HepG2 (cell line): ENCODE results near the gene LMX1B. TPM values are rescaled to one million over a fixed set of nuclear protein-coding genes. Genes with fewer than 3 reads are reported as not detected.

ENCODE experiments used
- ATAC-seq: fragments of 200-7000 bp; cut with Tn5 transposase; 3 replicates; pipeline ENCODE4 v1.9.1; 2020; ENCODE audit warnings: mild to moderate bottlenecking, moderate library complexity
- BruUV-seq: library from RNA; stranded (reverse); fragments of 400-500 nt; replicated peaks from 2 replicates; lab custom pipeline; 2021; lab: Mats Ljungman, UMichigan
- CTCF ChIA-PET: fragments of 300-600 bp; formaldehyde crosslinking; extraction: SDS; loops from one replicate; lab custom pipeline; 2021; ENCODE audit warnings: low total read pairs, inconsistent platforms, low intra/inter-chr PET ratio; lab: Yijun Ruan, JAX
- POLR2A ChIA-PET: fragments of 350-600 bp; sonication (Branson Sonifier 250); formaldehyde crosslinking; loops from one replicate; lab custom pipeline; 2020; ENCODE audit warnings: antibody characterized with exemption, inconsistent platforms; lab: Yijun Ruan, JAX
- DNase-seq: peaks from one replicate; pipeline ENCODE4 v3.0.0-alpha.2; 2015; ENCODE audit warnings: low spot score
- FAIRE-seq: peaks from 3 replicates; lab custom pipeline; 2011; peaks lifted over from hg19 to GRCh38; lab: Jason Lieb, UNC
- H2AFZ ChIP-seq: one replicate; pipeline ENCODE4 v1.6.1; 2011; ENCODE audit warnings: low read length, inconsistent platforms
- H3K27ac ChIP-seq: fragments of 300-600 bp; 3 replicates; pipeline ENCODE4 v1.8.0; 2011; ENCODE audit warnings: mixed run types, mild to moderate bottlenecking, mixed read lengths, low read length, inconsistent platforms; ENCODE audit not compliant: insufficient read depth; ENCODE audit errors: extremely low read length
- H3K27me3 ChIP-seq, 2 experiments: fragments of 200-600 bp in 1 of 2; 2 replicates in 1 of 2; 3 replicates in 1 of 2; pipeline versions ENCODE4 v1.6.0 to v1.8.0; 2011; ENCODE audit warnings: low read length in 2 of 2, mild to moderate bottlenecking in 2 of 2, moderate library complexity in 2 of 2, inconsistent platforms in 1 of 2; ENCODE audit not compliant: insufficient read depth in 2 of 2, control insufficient read depth in 1 of 2
- H3K36me3 ChIP-seq, 2 experiments: fragments of 200-600 bp in 1 of 2; replicated peaks in 1 of 2; 2 replicates in 1 of 2; 3 replicates in 1 of 2; pipeline versions ENCODE4 v1.5.1 to v1.8.0; 2011; ENCODE audit warnings: low read length in 2 of 2, inconsistent platforms in 1 of 2; ENCODE audit not compliant: insufficient read depth in 2 of 2, control insufficient read depth in 1 of 2
- H3K4me1 ChIP-seq: 2 replicates; pipeline ENCODE4 v1.5.1; 2012; ENCODE audit warnings: low read length, inconsistent platforms; ENCODE audit not compliant: insufficient read depth
- H3K4me2 ChIP-seq: 2 replicates; pipeline ENCODE4 v1.6.0; 2011; ENCODE audit warnings: low read depth, low read length, inconsistent platforms
- H3K4me3 ChIP-seq, 3 experiments: fragments of 200-600 bp in 1 of 3; sonication (generic), shearing (Covaris generic) in 1 of 3; replicated peaks in 1 of 3; 2 replicates each; pipeline ENCODE4 v1.5.1; 2011 to 2016; ENCODE audit warnings: low read length in 3 of 3, inconsistent platforms in 2 of 3, low read depth in 2 of 3, mild to moderate bottlenecking in 2 of 3, control low read depth in 1 of 3, mixed read lengths in 1 of 3; ENCODE audit not compliant: insufficient read depth in 1 of 3
- H3K79me2 ChIP-seq: one replicate; pipeline ENCODE4 v1.6.1; 2011; ENCODE audit warnings: low read length, inconsistent platforms; ENCODE audit not compliant: insufficient read depth
- H3K9ac ChIP-seq: 2 replicates; pipeline ENCODE4 v1.6.0; 2011; ENCODE audit warnings: mild to moderate bottlenecking, low read depth, low read length, inconsistent platforms; ENCODE audit not compliant: insufficient read depth
- H3K9me3 ChIP-seq: 2 replicates; pipeline ENCODE4 v1.5.1; 2012; ENCODE audit warnings: mild to moderate bottlenecking, low read length
- H4K20me1 ChIP-seq: 2 replicates; pipeline ENCODE4 v1.6.0; 2011; ENCODE audit warnings: inconsistent platforms, mild to moderate bottlenecking, low read length, moderate library complexity; ENCODE audit not compliant: insufficient read depth
- ASH2L ChIP-seq: fragments of 300-600, 200-600 bp; sonication (generic); IDR thresholded peaks from 2 replicates; pipeline ENCODE4 v1.7.0; 2017; ENCODE audit warnings: low read depth, mild to moderate bottlenecking, moderate library complexity, mixed read lengths, low read length; ENCODE audit not compliant: insufficient read length
- ATF7 ChIP-seq, 2 experiments: fragments of 450-650 bp in 1 of 2; sonication (generic) in 1 of 2; formaldehyde crosslinking in 1 of 2; IDR thresholded peaks; 2 replicates each; pipeline versions ENCODE4 v1.4.0 to v1.6.1; 2016 to 2020; ENCODE audit warnings: antibody characterized with exemption in 1 of 2, mild to moderate bottlenecking in 1 of 2, missing genetic modification reagents in 1 of 2
- ERF ChIP-seq: IDR thresholded peaks from 2 replicates; pipeline ENCODE4 v1.6.1; 2018; ENCODE audit warnings: missing biosample characterization, missing genetic modification reagents
- HHEX ChIP-seq: IDR thresholded peaks from 2 replicates; pipeline ENCODE4 v1.6.1; 2016; ENCODE audit warnings: control low read depth
- MAFG ChIP-seq: sonication (generic); formaldehyde crosslinking; IDR thresholded peaks from 2 replicates; pipeline ENCODE4 v1.5.1; 2020; ENCODE audit warnings: mild to moderate bottlenecking, missing genetic modification reagents
- NR2F2 ChIP-seq: IDR thresholded peaks from 2 replicates; pipeline ENCODE4 v1.6.1; 2012; ENCODE audit warnings: low read depth, inconsistent platforms, borderline replicate concordance
- SUZ12 ChIP-seq: fragments of 150-350 bp; IDR thresholded peaks from 2 replicates; pipeline ENCODE4 v1.6.1; 2014; ENCODE audit warnings: low read depth, low read length
- TBP ChIP-seq: sonication (generic); formaldehyde crosslinking; IDR thresholded peaks from 2 replicates; pipeline ENCODE4 v1.5.0; 2020; ENCODE audit warnings: missing genetic modification reagents
- ZBTB1 ChIP-seq: sonication (generic); formaldehyde crosslinking; IDR thresholded peaks from 2 replicates; pipeline ENCODE4 v1.4.0; 2020; ENCODE audit warnings: missing genetic modification reagents, borderline replicate concordance
- ZFX ChIP-seq: sonication (generic); formaldehyde crosslinking; IDR thresholded peaks from 2 replicates; pipeline ENCODE4 v1.4.0; 2020; ENCODE audit warnings: mild to moderate bottlenecking, low read depth, missing genetic modification reagents, moderate library complexity
- ZNF747 ChIP-seq: sonication (generic); formaldehyde crosslinking; IDR thresholded peaks from 2 replicates; pipeline ENCODE4 v1.8.1; 2023; ENCODE audit warnings: missing genetic modification reagents, mild to moderate bottlenecking, borderline replicate concordance
- ZSCAN20 ChIP-seq: sonication (generic); formaldehyde crosslinking; IDR thresholded peaks from 2 replicates; pipeline ENCODE4 v1.4.0; 2020; ENCODE audit warnings: missing genetic modification reagents, mild to moderate bottlenecking, borderline replicate concordance
- WGBS: methylation state at CpG from one replicate; pipeline ENCODE4 v1.1.6; 2017; ENCODE audit warnings: low lambda C conversion rate; 5-methylcytosine and 5-hydroxymethylcytosine counted together
- in situ Hi-C: cut with HindIII; loops from 2 replicates; pipeline ENCODE4 v1.10.0; 2017; ENCODE audit warnings: low pct_unique_long_range_greater_than_20kb; ENCODE audit not compliant: extremely low pct_ligation_motif_present
- intact Hi-C: fragments of 100-400 bp; cut with micrococcal nuclease; formaldehyde crosslinking; loops from one replicate; pipeline ENCODE4 v1.10.0; 2022; ENCODE audit not compliant: unreplicated experiment
- polyA plus RNA-seq, 8 experiments: library from polyadenylated mRNA; depleted of rRNA in 3 of 8; stranded (reverse) in 7 of 8; unstranded in 1 of 8; fragments of >200 nt; fragmentation: Illumina TruSeq in 4 of 8; extraction: Trizol in 4 of 8; gene quantifications; 2 replicates each; pipeline versions ENCODE4 v1.2.1 to v1.2.3, GENCODE V29; 2011 to 2016; ENCODE audit warnings: low read depth in 4 of 8, missing spikeins in 1 of 8, mixed read lengths in 1 of 8; ENCODE audit not compliant: insufficient read depth in 1 of 8
- total RNA-seq, 5 experiments: library from RNA; depleted of rRNA; stranded (reverse); fragments of >200 nt; fragmentation: Illumina TruSeq; extraction: Trizol; gene quantifications; 2 replicates each; pipeline ENCODE4 v1.2.3, GENCODE V29; 2016; ENCODE audit warnings: low read depth in 1 of 5
- TF ChIP-seq, protein P1 (sequence below): sonication (generic); IDR thresholded peaks from 2 replicates; pipeline ENCODE4 v1.6.1; 2016; ENCODE audit warnings: low read depth, borderline replicate concordance
- TF ChIP-seq, protein P2 (sequence below): sonication (generic); formaldehyde crosslinking; IDR thresholded peaks from 2 replicates; pipeline ENCODE4 v1.4.0; 2020; ENCODE audit warnings: missing genetic modification reagents, mild to moderate bottlenecking, borderline replicate concordance

LMX1B gene
- total and polyA plus RNA-seq, 2 of the 13 experiments (the other 11 are each of a cell fraction or from before 2014, with no cell fraction given): not detected

DNA sequence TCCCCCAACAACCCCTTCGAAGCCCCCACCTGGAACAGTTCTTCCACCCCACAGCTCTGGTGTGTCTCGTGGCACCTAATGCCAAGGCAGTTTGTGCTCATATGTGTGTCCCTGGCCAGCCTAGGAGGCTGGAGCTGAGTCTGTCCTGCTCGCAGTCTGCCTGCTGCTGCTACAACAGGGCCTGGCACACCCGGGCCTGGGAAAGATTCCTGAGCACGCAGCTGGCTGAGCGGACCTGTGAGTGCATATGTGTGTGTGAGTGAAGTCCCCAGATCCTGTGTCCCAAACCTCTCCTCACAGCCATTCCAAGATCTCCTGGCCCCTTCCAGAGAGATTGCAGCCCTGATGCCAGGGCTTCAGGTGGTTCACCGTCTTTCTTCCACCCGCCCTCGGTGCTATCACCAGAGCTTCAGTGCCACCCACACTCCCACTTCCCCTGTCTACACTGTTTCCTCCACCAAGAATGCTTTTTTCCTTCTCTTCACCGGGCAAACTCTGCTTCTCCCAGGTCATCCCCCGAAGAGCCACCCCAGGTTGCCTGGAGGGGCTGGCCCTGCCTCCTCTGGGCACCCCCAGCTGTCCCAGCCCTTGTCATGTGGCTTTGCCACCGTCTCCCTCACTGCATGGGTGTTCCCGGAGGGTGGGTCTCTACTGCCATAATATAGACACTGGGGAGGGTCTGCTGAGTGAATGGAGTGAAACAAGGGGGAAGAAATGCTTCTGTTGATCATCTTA, 28.4 kb downstream of the LMX1B start:
- no peaks in the 10 kb centered on the region for H3K79me2 ChIP-seq
- H4K20me1 ChIP-seq: no peaks in the 10 kb centered on the region
- H3K4me1 ChIP-seq: no peaks in the 10 kb centered on the region
- WGBS: 3% methylated on average over 9 of the region's 13 CpGs
- no peak overlapping the region for H3K4me3 ChIP-seq
- no peaks in the 10 kb centered on the region for H3K36me3 ChIP-seq
- in situ Hi-C loops: no loop called here
- no peaks in the 10 kb centered on the region for H3K9me3 ChIP-seq
- no peak overlapping the region for H2AFZ ChIP-seq
- intact Hi-C loops: no loop called here
- no peak for DNase-seq
- TF ChIP-seq ZSCAN20 (CRISPR knock-in tag) (no peak), ZFX (no peak), ZBTB1 (CRISPR knock-in tag) (no peak), ATF7 (IDR thresholded peaks at IDR 0.05) (no peak), ATF7 (CRISPR knock-in tag; IDR thresholded peaks at IDR 0.05) (no peak), MAFG (CRISPR knock-in tag) (no peak)
- TF ChIP-seq, protein P1, sequence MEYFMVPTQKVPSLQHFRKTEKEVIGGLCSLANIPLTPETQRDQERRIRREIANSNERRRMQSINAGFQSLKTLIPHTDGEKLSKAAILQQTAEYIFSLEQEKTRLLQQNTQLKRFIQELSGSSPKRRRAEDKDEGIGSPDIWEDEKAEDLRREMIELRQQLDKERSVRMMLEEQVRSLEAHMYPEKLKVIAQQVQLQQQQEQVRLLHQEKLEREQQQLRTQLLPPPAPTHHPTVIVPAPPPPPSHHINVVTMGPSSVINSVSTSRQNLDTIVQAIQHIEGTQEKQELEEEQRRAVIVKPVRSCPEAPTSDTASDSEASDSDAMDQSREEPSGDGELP: no peak
- no peak for FAIRE-seq
- peaks cover 35 to 97% of the 10 kb centered on the region in 2 experiments for H3K27me3 ChIP-seq
- POLR2A ChIA-PET: no interaction called here
- no TSS peak for BruUV-seq
- no peak overlapping the region for H3K4me2 ChIP-seq
- no peak for ATAC-seq
- CTCF ChIA-PET: no interaction called here
- H3K9ac ChIP-seq: no peak overlapping the region
- no peak overlapping the region for H3K27ac ChIP-seq

DNA sequence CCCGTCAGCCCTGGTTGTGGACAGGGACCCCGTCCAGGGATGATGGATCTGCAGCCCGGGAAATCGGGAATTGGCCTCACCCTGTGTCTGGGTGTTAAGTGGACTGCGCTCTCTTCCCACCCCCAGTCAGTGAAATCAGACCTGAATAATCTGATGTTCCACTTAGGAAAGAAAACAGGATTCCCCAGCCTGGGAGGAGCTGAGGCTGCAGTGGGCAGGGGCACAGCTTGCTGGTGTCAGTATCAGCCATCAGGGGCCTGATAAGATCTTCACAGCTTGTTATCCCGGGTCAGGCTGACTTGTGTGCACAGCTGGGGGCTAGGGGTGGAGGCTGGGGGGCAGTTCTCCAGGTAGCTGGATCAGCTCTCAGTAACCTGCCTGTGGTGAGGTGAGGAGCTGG, 29.1 kb downstream of the LMX1B start:
- in situ Hi-C loops (no loop called here), intact Hi-C loops (no loop called here)
- no peak overlapping the region for H3K27ac ChIP-seq
- no peak overlapping the region for H2AFZ ChIP-seq
- H3K4me2 ChIP-seq: no peak overlapping the region
- H3K9ac ChIP-seq: no peak overlapping the region
- ChIA-PET POLR2A (no interaction called here), CTCF (no interaction called here)
- H3K4me3 ChIP-seq: no peak overlapping the region
- ATAC-seq: no peak
- DNase-seq: no peak
- H4K20me1 ChIP-seq: no peaks in the 10 kb centered on the region
- no peaks in the 10 kb centered on the region for H3K4me1 ChIP-seq
- H3K27me3 ChIP-seq: peaks cover 35 to 99% of the 10 kb centered on the region in 2 experiments
- no peaks in the 10 kb centered on the region for H3K36me3 ChIP-seq
- H3K9me3 ChIP-seq: no peaks in the 10 kb centered on the region
- 0% methylated on average over 6 of the region's 6 CpGs for WGBS
- no TSS peak for BruUV-seq
- H3K79me2 ChIP-seq: no peaks in the 10 kb centered on the region
- FAIRE-seq: no peak
- TF ChIP-seq ERF (CRISPR knock-in tag): no peak
- TF ChIP-seq ASH2L: no peak
- TF ChIP-seq, protein P2, sequence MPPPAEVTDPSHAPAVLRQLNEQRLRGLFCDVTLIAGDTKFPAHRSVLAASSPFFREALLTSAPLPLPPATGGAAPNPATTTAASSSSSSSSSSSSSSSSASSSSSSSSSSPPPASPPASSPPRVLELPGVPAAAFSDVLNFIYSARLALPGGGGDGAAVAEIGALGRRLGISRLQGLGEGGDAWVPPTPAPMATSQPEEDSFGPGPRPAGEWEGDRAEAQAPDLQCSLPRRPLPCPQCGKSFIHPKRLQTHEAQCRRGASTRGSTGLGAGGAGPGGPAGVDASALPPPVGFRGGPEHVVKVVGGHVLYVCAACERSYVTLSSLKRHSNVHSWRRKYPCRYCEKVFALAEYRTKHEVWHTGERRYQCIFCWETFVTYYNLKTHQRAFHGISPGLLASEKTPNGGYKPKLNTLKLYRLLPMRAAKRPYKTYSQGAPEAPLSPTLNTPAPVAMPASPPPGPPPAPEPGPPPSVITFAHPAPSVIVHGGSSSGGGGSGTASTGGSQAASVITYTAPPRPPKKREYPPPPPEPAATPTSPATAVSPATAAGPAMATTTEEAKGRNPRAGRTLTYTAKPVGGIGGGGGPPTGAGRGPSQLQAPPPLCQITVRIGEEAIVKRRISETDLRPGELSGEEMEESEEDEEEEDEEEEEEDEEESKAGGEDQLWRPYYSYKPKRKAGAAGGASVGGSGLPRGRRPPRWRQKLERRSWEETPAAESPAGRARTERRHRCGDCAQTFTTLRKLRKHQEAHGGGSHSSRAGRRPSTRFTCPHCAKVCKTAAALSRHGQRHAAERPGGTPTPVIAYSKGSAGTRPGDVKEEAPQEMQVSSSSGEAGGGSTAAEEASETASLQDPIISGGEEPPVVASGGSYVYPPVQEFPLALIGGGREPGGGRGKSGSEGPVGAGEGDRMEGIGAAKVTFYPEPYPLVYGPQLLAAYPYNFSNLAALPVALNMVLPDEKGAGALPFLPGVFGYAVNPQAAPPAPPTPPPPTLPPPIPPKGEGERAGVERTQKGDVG (CRISPR knock-in tag): no peak
- TF ChIP-seq TBP (CRISPR knock-in tag): no peak
- no peak for TF ChIP-seq HHEX
- TF ChIP-seq SUZ12: no peak
- no peak for TF ChIP-seq NR2F2
- no peak for TF ChIP-seq ZNF747
